Measurements from ENCODE around the gene LAMC1.

- no peak for TF ChIP-seq TAF1 (IDR thresholded peaks at IDR 0.05; ENCODE audit: low read depth, low read length)
- no peak for TF ChIP-seq POLR2A (IDR thresholded peaks at IDR 0.05; ENCODE audit: low read depth, low read length)
- TF ChIP-seq POLR2AphosphoS5 (IDR thresholded peaks at IDR 0.05; ENCODE audit: low read depth, low read length), result no peak
- no peak for TF ChIP-seq SPI1 (IDR thresholded peaks at IDR 0.05; ENCODE audit: low read depth, low read length)
Observed at GRCh38 chr1:183092350-183092749, 69.1 kb downstream of the LAMC1 start.
